CD4-positive, alpha-beta T cell treated with Interleukin-15 for 4 hours (primary cell): ENCODE data around the gene TBC1D16.
"Not testable (repeated sequence)": the region's sequence is repeated elsewhere in the genome, so short reads cannot be mapped to it uniquely, and the experiment has no call there.

ENCODE experiments used
- DNase-seq: peaks from one replicate; pipeline ENCODE4 v3.0.0-alpha.2; 2020; ENCODE audit warnings: low spot score

Gene TBC1D16

GRCh38 chr17:80051681-80052080 is 16.0 kb upstream of the TBC1D16 start:
- DNase-seq = no peak

DNA sequence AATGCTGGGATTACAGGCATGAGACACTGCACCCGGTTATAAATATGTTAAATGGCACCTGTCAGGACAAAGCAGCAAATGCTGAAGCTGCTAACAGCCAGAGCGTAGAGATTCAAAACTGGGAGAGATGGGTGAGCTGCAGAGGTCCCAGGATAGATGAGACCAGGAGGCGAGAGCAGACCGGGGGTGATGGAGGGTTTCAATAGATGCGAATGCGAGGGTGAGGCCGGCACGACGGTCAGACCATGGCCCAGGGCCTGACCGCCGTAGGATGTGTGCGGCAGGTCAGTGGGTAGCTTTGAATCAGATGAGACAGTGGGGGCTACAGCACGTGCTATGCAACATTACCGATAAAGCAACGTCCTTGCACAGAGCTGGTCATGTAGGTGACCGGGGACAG is 15.0 kb upstream of the TBC1D16 start:
- no peak for DNase-seq

- DNase-seq = no peak
Observed at GRCh38 chr17:80049986-80050385, 14.3 kb upstream of the TBC1D16 start.

DNA sequence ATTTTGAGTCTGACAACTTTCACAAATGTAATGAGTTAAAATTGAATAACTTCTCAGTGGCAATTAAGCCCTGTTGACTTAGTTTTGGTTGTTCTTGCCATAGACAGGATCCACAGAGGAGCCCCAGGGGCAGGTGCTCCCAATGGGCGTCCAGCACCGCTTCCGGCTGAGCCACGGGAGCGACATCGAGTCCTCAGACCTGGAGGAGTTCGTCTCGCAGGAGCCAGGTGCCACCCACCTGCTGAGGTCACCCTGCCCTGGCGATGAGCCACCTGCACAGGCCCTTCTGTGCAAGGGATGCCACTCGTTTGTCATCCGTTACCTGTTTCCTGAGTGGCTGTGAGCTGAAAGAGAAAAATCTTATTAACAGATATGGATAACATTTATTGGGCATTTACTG is 11.5 kb upstream of the TBC1D16 start:
- no peak for DNase-seq

DNA sequence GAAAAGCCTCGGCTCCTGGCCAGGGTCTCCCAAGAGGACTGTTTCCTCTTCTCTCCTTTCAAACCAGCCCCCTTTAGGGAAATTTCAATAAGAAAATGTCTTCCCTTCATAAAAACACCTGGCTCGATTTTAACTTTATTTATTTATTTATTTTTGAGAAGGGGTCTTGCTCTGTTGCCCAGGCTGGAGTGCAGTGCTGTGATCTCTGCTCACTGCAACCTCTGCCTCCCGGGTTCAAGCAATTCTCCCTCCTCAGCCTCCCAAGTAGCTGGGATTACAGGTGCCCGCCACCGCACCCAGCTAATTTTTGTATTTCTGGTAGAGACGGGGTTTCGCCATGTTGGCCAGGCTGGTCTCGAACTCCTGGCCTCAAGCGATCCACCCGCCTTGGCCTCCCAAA is 11.0 kb upstream of the TBC1D16 start:
- DNase-seq = not testable (repeated sequence)

GRCh38 chr17:80045703-80046102 is 10.0 kb upstream of the TBC1D16 start:
- DNase-seq = no peak

- DNase-seq = no peak
Observed at GRCh38 chr17:80043963-80044362, 8.3 kb upstream of the TBC1D16 start.

DNA sequence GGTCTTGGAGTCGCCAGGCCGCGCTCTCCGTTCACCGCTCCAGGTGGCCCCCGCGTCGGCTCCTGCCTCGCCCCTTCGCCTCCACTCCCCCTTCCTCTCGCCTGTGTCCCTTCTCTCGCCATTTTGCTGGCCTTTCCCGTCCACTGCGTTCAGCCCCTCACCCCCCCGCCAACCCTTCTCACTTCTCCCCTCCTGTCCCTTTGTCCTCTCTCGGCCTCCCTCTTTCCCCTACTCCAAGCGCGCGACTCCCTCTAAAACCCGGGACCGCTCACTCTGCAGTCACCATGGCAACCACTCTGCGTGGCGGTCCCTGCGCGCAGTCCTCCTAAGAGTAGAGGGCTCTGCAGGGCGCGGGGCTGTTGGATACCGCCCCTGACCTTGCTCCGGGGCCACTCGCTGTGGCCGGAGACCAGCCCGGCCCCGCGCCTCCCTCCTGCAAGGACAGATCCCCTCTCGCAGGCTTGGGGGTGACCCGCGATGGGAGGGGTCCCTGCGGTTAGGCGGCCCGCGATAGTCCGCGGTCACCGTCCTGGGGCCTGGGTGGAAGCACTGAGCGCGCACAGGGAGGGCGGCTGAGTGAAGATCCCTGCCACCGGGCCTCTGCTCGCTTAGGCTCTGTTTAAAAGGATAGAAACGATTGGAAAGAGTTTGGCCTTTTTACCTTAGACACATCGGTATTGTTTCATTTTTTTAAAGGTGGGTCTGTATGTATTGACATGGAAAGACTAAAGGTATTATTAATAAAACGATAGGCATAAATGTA is 1.2 kb upstream of the TBC1D16 start:
- DNase-seq = peak; percentile 22

- DNase-seq = peak; percentile 82
Observed at GRCh38 chr17:80035937-80036714, 454 bp upstream of the TBC1D16 start, which contains the start of gene CCDC40. TSS of gene CCDC40 (plus strand) at chr17:80036642. CDS start at chr17:80036663, 21 bp downstream.

- DNase-seq = peak; percentile 48
Observed at GRCh38 chr17:80034791-80035686, 633 bp downstream of the TBC1D16 start.

GRCh38 chr17:80033840-80034239 is 1.8 kb downstream of the TBC1D16 start:
- no peak for DNase-seq

- DNase-seq = no peak
Observed at GRCh38 chr17:80032614-80033171, 3.0 kb downstream of the TBC1D16 start.

DNA sequence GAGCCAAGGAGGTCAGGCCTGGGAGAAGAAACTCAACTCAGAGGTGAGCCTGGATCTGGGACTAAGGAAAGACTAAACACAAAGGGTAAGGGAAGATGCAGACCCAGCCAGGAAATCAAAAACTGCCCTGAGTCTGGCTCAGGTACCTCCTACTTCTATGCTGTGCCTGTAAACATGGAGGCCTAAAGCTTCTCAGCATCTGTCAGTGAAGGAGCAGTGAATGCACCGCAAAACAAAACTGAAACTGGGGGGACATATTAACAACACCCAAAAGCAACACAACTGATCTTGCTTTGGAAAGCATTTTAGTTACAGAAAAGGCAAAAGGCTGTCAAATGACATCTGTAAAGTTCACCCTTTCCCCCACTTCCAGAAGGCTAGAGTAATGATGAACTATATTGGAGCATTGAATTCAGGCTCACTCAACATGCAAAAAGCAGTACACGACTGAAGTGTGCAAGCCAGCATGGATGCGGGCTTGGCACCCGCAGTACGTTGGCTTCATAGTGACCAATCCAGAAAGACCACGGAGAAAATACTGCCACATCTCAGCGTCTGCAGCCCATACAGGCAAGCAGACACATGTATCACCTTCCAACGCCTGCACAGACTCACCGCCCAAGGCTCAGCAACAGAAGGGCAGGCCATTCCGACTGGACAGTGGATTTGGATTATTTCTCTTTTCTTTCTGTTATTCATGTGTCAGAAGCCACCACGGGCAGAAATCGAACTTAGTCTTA is 3.8 kb downstream of the TBC1D16 start:
- no peak for DNase-seq

GRCh38 chr17:80030730-80031410 is 4.8 kb downstream of the TBC1D16 start:
- no peak for DNase-seq

DNA sequence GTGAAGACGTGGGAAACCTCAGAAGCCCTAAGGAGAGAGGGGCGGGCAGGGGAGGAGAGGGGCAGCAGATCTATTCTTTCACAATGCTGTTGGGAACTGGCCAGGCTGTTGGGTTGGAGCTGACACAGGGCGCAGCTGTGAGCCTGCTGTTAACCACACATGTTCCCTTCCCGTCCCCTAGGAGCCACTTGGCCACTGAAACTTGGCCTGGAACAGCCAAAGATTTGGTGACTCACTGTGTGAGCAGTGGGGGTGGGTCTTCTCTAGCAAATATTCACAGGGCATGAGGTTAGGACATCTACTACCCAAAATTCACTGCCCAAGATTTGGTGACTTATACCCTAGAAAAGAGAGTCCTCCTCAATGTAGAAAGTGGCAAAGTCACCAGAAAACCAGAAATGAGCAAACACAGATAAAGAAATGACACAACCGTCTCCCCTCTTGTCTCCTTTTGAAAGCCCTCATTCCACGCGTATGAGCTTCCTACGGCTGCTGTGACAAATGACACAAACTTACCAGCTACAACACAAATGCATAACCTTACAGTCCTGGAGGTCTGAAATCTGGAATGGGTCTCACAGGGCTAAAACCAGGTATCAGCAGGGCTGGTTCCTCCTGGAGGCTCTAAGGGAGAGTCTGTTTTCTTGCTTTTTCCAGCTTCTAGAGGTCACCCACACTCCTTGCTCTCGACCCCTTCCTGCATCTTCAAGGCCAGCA is 6.3 kb downstream of the TBC1D16 start:
- DNase-seq = no peak

GRCh38 chr17:80028030-80028429 is 7.6 kb downstream of the TBC1D16 start:
- DNase-seq = no peak

DNA sequence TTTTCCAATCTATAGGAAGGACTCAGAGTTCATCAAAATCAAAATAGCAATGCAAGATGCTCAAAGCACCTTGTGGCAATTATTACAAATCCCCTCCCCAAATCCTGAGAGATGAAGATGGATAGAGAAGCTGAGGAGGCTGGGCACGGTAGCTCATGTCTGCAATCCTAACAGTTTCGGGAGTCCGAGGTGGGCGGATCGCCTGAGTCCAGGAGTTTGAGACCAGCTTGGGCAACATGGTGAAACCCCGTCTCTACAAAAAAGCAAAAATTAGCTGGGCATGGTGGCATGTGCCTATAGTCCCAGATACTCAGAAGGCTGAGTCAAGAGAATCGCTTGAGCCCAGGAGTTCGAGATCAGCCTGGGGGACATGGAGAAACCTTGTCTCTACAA is 8.6 kb downstream of the TBC1D16 start:
- no peak for DNase-seq

GRCh38 chr17:80026359-80027042 is 9.2 kb downstream of the TBC1D16 start:
- no peak for DNase-seq

- DNase-seq = no peak
Observed at GRCh38 chr17:80025796-80026195, 9.9 kb downstream of the TBC1D16 start.
